Right kidney (tissue), 9 donors: Measurements from ENCODE around the gene RNF20.
"Not testable (repeated sequence)": the region's sequence is repeated elsewhere in the genome, so short reads cannot be mapped to it uniquely, and the experiment has no call there.

ENCODE experiments used
- DNase-seq: peaks from one replicate; pipeline ENCODE4 v3.0.0-alpha.2; 2016
- long read RNA-seq, 8 donors: transcript quantifications; one replicate each; lab custom pipeline, GENCODE V29; 2026

Gene RNF20, protein sequence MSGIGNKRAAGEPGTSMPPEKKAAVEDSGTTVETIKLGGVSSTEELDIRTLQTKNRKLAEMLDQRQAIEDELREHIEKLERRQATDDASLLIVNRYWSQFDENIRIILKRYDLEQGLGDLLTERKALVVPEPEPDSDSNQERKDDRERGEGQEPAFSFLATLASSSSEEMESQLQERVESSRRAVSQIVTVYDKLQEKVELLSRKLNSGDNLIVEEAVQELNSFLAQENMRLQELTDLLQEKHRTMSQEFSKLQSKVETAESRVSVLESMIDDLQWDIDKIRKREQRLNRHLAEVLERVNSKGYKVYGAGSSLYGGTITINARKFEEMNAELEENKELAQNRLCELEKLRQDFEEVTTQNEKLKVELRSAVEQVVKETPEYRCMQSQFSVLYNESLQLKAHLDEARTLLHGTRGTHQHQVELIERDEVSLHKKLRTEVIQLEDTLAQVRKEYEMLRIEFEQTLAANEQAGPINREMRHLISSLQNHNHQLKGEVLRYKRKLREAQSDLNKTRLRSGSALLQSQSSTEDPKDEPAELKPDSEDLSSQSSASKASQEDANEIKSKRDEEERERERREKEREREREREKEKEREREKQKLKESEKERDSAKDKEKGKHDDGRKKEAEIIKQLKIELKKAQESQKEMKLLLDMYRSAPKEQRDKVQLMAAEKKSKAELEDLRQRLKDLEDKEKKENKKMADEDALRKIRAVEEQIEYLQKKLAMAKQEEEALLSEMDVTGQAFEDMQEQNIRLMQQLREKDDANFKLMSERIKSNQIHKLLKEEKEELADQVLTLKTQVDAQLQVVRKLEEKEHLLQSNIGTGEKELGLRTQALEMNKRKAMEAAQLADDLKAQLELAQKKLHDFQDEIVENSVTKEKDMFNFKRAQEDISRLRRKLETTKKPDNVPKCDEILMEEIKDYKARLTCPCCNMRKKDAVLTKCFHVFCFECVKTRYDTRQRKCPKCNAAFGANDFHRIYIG
- long read RNA-seq, donor 1, partial matches to known transcripts: 5 of 6 reads
- long read RNA-seq, donor 1, other reads (novel, unspliced or antisense): 0 of 6 reads
- long read RNA-seq, donor 2: 0 reads
- long read RNA-seq, donor 3, partial matches to known transcripts: 6 of 6 reads
- long read RNA-seq, donor 3, other reads (novel, unspliced or antisense): 0 of 6 reads
- long read RNA-seq, donor 4, partial matches to known transcripts: 7 of 7 reads
- long read RNA-seq, donor 4, other reads (novel, unspliced or antisense): 0 of 7 reads
- long read RNA-seq, donor 5, partial matches to known transcripts: 10 of 11 reads
- long read RNA-seq, donor 5, other reads (novel, unspliced or antisense): 0 of 11 reads
- long read RNA-seq, donor 6, partial matches to known transcripts: 7 of 9 reads
- long read RNA-seq, donor 6, other reads (novel, unspliced or antisense): 0 of 9 reads
- long read RNA-seq, donor 7, partial matches to known transcripts: 8 of 15 reads
- long read RNA-seq, donor 7, other reads (novel, unspliced or antisense): 6 of 15 reads
- long read RNA-seq, donor 8, partial matches to known transcripts: 0 of 2 reads
- long read RNA-seq, donor 8, other reads (novel, unspliced or antisense): 0 of 2 reads

DNA sequence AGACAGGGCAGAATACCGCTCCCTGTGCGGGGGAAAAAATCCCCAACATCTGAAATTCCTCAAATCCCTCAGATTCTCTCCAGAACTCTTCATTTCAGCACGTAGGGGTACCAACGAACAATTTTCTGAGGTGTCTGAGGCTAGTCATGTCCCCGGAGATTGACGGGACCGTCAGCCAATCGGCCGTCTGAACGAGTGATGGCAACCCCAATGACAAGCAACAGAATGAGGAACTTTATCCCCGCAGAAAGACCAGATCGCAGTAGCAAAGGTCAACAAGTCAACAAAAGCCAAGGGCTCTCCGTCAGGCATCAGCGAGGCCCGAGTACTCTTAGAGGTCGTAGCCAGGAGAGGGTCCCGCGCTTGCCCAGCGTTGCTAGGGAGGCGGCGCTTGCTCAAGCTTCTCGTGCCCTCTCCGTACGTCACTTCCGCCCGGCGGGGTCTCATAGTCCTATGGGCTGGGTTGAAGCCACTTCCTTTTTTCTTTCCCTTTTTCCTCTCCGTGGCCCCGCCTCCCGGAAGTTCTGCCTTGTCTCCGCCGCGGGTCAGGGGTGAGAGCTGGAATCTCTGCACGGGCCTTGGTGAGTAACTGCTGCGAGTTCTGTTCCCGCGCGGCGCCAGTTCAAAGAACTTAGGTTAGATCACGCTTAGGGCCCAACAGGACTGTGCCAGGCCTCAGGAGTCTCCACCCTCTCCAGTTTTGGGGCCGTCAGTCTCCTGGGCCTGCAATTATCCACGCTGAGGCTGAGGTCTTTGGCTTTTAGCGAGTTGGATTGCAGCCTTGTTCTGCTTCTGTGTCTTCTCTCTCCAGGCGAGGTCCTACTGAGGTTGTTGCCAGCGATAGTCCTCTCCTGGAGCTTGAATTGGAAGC lies at the start of gene RNF20:
TSS of gene RNF20 (plus strand) at position 520 of the 871 bp plus-strand sequence. CDS start 1,571 bp downstream, outside the sequence.
- peak; percentile 99 for DNase-seq

- DNase-seq: no peak
These were observed 49.6 kb upstream of the RNF20 start for GRCh38 chr9:101484046-101484445.

DNA sequence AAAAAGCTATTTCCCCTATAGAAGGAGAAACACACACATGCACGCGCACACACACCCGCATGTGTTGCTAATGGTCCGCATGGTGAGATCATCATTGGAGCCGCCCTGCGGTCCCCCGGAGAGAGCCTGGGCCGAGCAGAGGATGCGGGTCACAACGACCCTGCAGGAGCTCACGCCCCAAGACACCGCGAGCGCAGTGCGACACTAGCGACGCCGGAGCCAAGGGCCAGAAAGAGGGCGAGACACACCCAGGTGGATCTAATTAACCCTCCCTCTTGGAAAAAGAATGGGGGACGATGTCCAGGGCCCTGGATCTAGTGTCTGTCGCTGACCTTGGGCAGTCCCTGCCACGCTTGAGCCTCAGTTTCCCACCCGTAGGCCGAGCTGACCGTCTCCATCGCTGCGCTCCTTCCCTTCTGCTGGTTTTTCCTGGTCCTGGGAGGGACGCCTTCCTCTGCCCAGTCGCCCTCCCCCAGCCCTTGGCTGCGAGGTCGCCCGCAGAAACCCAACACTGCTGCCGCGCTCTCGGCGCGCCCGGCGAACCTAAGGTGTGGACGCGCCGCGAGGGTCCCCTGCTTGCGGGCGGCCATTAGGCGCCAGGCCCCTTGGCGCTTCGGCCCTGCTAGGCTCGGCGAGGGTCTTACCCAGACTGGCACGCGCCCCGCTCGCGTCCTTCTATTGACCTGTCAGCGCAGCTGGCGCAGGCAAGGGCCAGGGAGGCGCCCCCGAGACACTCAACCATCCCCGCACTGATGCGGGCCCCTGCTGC lies 47.5 kb upstream of the RNF20 start:
- DNase-seq: no peak

GRCh38 chr9:101486693-101487442 lies 46.8 kb upstream of the RNF20 start:
- peak; percentile 89 for DNase-seq

GRCh38 chr9:101487443-101487840 lies 46.2 kb upstream of the RNF20 start:
- no peak for DNase-seq

DNA sequence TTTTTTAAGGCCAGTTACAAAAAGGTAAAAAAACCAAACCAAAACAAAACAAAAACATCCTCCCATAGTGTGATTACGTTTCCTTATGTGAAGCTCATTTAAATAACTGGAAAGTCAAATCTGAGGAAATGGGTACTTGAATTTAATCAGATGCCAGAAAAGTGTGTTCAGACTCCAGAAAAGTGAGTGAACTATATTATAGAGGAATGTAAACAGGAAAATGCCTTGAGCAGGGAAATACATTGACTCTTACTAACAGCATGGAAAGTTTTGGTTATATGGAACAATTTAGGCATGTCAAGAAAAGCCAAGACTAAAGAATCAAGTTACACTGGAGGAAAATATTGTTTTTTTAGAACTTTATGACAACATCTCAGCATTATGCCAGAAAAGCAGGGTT lies 37.8 kb upstream of the RNF20 start:
- no peak for DNase-seq

GRCh38 chr9:101498323-101498722 lies 35.3 kb upstream of the RNF20 start:
- DNase-seq: no peak

DNA sequence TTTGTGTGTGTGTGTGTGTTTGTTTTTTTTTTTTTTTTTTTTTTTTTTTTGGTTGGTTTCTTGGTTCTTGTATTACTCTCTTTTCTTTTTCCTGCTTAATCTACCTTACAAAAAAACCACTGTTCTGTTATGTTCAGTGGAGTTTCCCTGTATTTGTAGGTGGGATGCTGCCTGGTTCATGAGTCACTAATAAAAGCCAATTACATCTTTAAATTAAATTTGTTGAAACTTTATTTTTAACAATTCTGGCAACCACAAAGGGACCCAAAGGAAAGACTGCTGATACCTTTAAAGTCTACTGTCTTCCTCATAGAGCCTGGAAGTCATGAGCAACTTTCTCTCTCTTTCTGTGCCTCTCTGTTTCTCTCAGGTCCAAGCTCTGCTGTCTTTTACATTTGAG lies 29.5 kb upstream of the RNF20 start:
- DNase-seq: no peak

- DNase-seq: no peak
These were observed 25.4 kb upstream of the RNF20 start for GRCh38 chr9:101508211-101508610.

DNA sequence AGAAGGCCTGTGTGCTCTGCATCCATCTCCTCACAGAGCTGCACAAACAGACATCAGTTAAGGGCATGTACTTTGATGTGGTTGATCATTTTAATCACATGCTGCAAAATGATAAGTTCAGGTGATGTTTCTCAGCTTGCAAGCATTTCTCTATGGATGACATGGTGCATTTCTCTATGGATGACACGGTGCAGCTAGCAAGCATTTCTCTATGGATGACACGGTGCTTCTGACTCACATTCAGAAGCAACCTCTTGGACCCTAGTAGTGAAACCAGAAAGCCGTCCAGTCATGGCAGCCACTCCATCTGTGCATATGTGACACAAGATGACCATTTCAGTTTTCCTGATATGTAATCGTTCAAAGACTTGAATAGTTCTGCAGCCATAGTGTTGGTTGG lies 24.1 kb upstream of the RNF20 start:
- no peak for DNase-seq

- no peak for DNase-seq
These were observed 23.2 kb upstream of the RNF20 start for GRCh38 chr9:101510459-101510858.

DNA sequence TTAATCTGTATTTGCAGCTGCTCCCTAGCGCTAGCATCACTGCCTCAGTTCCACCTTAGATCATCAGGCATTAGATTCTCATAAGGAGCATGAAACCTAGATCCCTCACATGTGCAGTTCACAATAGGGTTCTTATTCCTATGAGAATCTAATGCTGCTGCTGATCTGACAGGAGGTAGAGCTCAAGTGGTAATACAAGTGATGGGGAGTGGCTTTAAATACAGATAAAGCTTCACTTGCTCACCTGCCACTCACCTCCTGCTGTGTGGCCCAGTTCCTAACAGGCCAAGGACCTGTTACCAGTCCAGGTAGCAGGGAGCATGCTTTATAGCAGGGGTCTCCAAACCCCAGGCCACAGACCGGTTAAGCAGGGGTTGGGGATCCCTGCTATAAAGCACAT lies 22.6 kb upstream of the RNF20 start:
- no peak for DNase-seq

DNA sequence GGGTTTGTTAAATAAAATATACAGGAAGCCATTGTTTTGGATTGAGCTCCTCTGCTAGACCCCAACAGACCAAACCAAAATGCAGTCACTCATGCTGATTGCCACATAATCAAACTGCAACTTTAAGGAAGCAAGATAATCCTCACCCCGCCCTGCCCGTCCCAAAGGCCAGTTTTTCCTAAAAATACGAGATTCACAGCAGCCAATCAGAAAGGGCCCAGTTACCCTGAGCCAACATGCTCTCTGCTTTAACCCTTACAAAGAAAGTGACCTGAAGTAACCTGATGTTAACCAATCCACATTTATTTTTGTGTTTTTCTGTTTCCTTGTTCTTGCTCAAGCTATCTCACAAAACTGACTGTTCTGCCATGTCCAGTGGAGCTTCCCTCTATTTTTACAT lies 21.5 kb upstream of the RNF20 start:
- no peak for DNase-seq

DNA sequence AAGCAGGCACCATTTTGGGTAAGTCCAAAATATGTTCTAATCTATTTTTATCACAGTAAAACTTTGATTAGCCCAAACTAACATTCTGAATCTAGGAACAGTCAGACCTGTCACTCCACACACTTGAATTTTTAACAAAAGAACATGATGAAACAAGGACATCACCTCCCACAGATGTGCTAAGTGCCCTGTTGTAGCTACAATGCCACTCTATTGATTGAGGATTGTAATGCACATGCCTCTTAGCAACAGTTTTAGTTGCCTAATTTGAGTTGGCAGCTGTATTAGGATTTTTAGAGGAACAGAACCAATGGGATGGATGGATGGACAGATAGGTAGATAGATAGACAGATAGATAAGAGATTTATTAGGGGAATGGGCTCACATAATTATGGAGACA lies 20.3 kb upstream of the RNF20 start:
- no peak for DNase-seq

GRCh38 chr9:101514071-101514470 lies 19.6 kb upstream of the RNF20 start:
- no peak for DNase-seq

- DNase-seq: no peak
These were observed 17.0 kb upstream of the RNF20 start for GRCh38 chr9:101516655-101517054.

GRCh38 chr9:101518489-101518888 lies 15.2 kb upstream of the RNF20 start:
- DNase-seq: not testable (repeated sequence)

GRCh38 chr9:101524371-101524770 lies 9.3 kb upstream of the RNF20 start:
- no peak for DNase-seq

DNA sequence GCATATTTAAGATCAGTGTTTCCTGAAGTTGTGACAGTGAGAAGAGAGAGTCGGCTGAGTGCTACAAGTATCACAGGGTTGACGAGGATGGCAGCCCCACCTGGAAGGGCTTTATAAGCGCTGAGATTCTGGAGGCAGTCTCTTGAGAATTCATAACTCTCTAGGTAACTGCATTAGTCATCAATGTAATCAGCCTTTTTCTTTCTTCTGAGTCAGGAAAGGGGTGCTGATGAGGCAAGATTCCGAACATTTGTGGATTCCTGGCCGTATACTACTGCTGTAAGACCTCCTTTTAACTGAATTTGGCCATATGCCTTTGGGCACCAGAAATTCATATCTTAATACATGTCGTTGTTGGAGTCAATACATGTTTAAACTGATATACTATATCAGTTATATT lies 6.6 kb upstream of the RNF20 start:
- no peak for DNase-seq
